ENCODE results near the gene FRMD5. TPM values are rescaled to one million over a fixed set of nuclear protein-coding genes. Genes with fewer than 3 reads are reported as not detected.

The FRMD5 gene
- total RNA-seq, 3 donors from 2014 or later = 1.8 to 2.3 (median 1.9) TPM

DNA sequence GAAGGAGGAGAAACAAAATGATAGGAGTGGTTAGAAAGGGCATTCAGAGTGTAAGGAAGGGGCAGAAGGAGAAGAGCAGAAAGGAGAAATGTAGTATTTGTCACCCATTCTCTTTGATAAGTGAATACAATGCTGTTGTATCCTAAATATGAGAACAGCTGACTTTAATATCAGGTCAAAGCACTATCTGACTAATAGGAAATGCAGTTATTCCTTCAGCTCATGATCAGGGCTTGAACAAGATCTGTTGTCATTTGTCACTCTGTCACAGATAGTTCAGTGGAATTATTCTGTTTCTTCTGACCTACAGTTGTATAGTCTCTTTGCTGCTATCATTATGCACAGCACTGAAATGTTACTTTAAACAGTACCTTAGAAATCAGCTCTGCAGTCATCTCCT lies 149.4 kb downstream of the FRMD5 start:
- H3K4me1 ChIP-seq (ENCODE audit: low read depth) = no peaks in the 10 kb centered on the region
- H3K9me3 ChIP-seq = no peaks in the 10 kb centered on the region
- intact Hi-C loops (cut with DNase I, micrococcal nuclease) = no loop called here
- TF ChIP-seq, protein P1, sequence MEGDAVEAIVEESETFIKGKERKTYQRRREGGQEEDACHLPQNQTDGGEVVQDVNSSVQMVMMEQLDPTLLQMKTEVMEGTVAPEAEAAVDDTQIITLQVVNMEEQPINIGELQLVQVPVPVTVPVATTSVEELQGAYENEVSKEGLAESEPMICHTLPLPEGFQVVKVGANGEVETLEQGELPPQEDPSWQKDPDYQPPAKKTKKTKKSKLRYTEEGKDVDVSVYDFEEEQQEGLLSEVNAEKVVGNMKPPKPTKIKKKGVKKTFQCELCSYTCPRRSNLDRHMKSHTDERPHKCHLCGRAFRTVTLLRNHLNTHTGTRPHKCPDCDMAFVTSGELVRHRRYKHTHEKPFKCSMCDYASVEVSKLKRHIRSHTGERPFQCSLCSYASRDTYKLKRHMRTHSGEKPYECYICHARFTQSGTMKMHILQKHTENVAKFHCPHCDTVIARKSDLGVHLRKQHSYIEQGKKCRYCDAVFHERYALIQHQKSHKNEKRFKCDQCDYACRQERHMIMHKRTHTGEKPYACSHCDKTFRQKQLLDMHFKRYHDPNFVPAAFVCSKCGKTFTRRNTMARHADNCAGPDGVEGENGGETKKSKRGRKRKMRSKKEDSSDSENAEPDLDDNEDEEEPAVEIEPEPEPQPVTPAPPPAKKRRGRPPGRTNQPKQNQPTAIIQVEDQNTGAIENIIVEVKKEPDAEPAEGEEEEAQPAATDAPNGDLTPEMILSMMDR (IDR thresholded peaks at IDR 0.05) = no peak
- DNase-seq (no peak), ATAC-seq (no peak)
- no peaks in the 10 kb centered on the region for H3K36me3 ChIP-seq (ENCODE audit: low read depth)
- H3K4me3 ChIP-seq = no peak overlapping the region

DNA sequence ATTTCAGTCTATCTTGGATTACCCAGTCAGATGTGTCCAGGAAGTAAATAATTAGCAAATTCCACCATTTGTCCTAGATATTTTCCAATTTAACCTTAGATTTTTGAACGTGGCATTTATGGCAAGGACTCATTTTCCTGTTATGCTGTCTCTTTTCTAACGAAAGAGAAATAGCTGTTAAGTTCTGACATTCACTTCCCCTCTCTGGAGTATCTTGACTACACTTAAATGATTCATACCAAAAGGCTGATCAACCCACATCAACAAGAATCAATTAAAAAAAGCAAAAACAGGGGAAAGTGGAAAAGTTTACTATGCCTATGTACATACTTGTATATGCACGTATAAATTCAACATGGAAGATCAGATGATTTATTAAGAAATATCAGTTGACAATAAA lies 149.9 kb downstream of the FRMD5 start:
- TF ChIP-seq, protein P1 (IDR thresholded peaks at IDR 0.05) = no peak

DNA sequence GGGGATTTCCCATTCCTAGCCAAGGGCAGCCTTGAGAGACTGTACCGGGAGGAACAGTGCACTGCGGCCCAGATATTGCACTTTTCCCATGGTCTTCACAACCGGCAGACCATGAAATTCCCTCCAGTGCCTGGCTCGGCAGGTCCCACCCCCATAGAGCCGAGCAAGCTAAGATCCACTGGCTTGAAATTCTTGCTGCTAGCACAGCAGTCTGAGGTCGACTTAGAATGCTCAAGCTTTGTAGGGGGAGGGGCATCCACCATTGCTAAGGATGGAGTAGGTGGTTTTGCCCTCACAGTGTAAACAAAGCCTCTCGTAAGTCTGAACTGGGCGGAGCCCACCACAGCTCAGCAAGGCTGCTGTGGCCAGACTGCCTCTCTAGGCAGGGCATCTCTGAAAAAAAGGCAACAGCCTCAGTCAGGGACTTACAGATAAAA lies 156.3 kb downstream of the FRMD5 start:
- Histone ChIP-seq H3K9me3 (no peaks in the 10 kb centered on the region), H3K36me3 (ENCODE audit: low read depth) (no peaks in the 10 kb centered on the region), H3K4me3 (no peak overlapping the region), H3K4me1 (ENCODE audit: low read depth) (no peaks in the 10 kb centered on the region)
- no peak for DNase-seq
- intact Hi-C loops (cut with DNase I, micrococcal nuclease) = no loop called here
- TF ChIP-seq, protein P1 (IDR thresholded peaks at IDR 0.05) = no peak
- no peak for ATAC-seq

More for the DNA sequence above, 149.9 kb downstream of the FRMD5 start:
- Histone ChIP-seq H3K4me3 (no peak overlapping the region), H3K9me3 (no peaks in the 10 kb centered on the region), H3K4me1 (ENCODE audit: low read depth) (no peaks in the 10 kb centered on the region), H3K36me3 (ENCODE audit: low read depth) (no peaks in the 10 kb centered on the region)
- DNase-seq (no peak), ATAC-seq (no peak)
- intact Hi-C loops (cut with DNase I, micrococcal nuclease) = no loop called here

DNA sequence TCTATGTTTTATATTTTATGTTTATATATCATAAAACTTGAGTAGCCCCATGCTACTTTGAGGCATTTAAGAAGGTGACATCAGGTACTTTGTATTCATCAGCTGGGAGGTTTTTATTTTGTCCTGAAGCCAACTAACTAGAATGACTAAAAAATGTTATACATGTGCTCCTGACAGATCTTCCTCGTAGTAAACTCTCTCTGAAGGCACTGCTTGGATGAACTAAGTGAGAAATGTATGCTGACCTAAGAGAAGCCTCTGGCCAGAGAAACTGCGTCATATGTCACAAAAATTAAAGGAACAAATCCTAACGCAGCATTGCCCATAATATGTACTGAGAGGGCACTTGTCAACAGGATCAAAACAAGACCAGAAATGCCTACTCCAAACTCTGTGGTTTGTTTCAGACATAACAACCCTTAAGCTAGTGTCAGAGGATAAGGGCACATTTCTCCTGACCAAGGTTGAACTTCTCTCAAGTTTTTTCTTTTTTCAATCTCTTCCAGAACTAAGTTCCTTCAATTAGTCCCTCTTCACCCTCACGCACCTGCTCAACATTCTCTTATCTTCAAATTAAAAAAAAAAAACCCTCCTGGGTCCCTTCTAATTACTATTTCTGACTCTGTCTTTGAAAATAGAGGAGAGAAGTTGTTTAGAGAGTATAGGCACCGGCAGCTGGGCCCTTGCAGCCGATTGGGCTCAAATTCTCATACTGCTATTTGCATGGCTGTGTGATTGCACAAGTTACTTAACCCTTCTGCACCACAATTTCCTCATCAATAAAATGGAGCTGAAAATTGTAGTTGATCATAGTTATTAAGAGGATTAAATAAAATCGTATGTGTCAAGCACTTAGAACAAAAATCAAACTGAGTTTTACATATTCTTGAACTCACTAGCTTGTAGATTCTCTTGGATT lies 159.0 kb downstream of the FRMD5 start:
- DNase-seq = no peak
- Histone ChIP-seq H3K4me1 (ENCODE audit: low read depth) (no peaks in the 10 kb centered on the region), H3K4me3 (no peak overlapping the region), H3K9me3 (no peaks in the 10 kb centered on the region), H3K36me3 (ENCODE audit: low read depth) (no peaks in the 10 kb centered on the region)
- intact Hi-C loops (cut with DNase I, micrococcal nuclease) = no loop called here
- no peak for ATAC-seq
- TF ChIP-seq, protein P1 (IDR thresholded peaks at IDR 0.05) = no peak

DNA sequence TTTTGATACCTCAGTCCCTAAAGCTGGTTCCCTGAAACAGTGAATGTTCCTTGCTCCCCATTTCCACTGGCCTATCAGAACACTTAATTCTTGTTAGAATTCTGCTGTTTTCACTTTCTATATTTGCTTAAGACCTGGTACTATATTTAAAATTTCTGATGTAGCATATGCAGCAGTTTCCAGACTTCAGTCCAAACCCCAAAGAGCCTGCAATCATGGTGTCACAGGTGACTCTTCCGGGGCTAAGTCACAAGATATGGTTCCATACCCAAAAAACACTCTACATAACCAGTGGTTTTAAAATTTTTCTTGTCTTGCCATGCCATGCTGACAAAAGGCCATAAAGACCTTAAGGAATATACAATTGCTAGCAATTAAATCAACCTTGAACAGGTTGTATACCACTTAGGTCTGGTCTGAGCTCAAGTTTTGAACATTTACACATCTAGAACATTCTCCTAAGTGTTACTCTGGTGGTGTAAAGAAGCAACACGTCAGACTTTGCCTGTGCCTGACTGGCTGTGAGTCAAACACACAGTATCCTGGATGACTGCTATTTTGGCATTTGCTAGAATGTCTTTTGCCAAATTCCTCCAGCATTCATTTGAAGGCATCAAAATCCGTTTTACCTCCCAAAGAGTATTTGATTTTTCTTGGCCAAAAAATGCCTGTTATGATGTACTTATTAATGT lies 160.0 kb downstream of the FRMD5 start:
- no peak overlapping the region for H3K4me3 ChIP-seq
- TF ChIP-seq, protein P1 (IDR thresholded peaks at IDR 0.05) = no peak
- ATAC-seq = no peak

More for the DNA sequence above, 160.0 kb downstream of the FRMD5 start:
- Histone ChIP-seq H3K36me3 (ENCODE audit: low read depth) (no peaks in the 10 kb centered on the region), H3K4me1 (ENCODE audit: low read depth) (no peaks in the 10 kb centered on the region), H3K9me3 (no peaks in the 10 kb centered on the region)
- DNase-seq = no peak
- intact Hi-C loops (cut with DNase I, micrococcal nuclease) = no loop called here
